HT-29 (cell line): ENCODE results near the gene PKHD1. TPM values are rescaled to one million over a fixed set of nuclear protein-coding genes. Genes with fewer than 3 reads are reported as not detected.

Experiments
- DNase-seq: peaks from one replicate; pipeline ENCODE4 v3.0.0-alpha.2; 2015; ENCODE audit warnings: low spot score
- total RNA-seq: library from RNA; depleted of rRNA; stranded (reverse); fragments of >200 nt; shearing (Covaris generic); gene quantifications from 2 replicates; pipeline ENCODE4 v1.2.3, GENCODE V29; 2014; rRNA removed

PKHD1 gene
- 0.08 and 0.10 TPM in 2 replicates for total RNA-seq

DNA sequence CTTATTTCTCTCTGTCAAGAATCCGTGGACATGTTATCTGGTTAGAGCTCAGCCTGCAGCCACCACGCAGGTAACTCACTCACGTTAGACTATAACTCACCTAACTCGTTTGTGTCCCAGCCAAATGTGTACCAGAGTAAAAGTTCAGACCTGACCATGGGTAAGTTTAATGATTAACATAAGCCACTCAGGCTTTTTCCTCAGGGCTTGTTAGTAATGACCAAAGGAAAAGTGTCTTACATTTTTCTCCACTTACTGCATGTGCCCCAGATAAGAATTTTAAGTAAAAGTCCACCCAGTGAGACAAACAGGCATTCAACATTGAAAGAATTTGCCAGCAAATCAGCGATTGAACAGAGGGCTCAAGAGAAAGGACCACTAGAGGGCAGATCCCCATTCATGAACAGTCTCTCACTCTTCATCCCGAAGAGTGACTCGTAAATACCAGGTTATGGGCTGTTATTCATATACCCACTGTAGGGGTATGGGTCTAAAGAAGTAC, at the start of gene PKHD1:
PKHD1 (minus strand) TSS at position 116 of the 502 bp plus-strand sequence. CDS start 2,680 bp downstream, outside the sequence.
- peak; percentile 81 for DNase-seq

GRCh38 chr6:52136934-52137467, 49.6 kb upstream of the PKHD1 start:
- no peak for DNase-seq

DNA sequence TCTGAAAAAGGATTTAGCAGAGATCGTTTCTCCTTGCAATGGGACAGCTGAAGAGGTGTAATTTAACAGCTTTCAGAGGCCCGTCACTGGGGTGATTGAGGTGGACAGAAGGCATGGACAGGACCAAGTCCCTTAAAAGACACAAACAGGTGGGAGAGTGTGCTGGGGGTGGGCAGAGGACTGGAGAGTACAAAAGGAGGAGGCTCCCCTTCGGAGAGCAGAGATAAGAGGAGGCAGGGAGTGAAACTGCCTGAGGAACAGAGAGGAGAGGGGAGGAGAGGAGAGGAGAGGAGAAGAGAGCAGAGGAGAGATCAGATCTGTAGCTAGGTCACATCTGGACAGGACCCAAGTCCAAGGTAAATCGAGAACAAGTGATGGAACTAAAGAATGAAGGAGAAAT, 48.6 kb upstream of the PKHD1 start:
- DNase-seq = no peak

GRCh38 chr6:52135217-52135616, 47.8 kb upstream of the PKHD1 start:
- DNase-seq = no peak

- no peak for DNase-seq
Observed at GRCh38 chr6:52134011-52134410, 46.6 kb upstream of the PKHD1 start.

- no peak for DNase-seq
Observed at GRCh38 chr6:52133324-52133723, 45.9 kb upstream of the PKHD1 start.

- no peak for DNase-seq
Observed at GRCh38 chr6:52132292-52132691, 44.9 kb upstream of the PKHD1 start.

DNA sequence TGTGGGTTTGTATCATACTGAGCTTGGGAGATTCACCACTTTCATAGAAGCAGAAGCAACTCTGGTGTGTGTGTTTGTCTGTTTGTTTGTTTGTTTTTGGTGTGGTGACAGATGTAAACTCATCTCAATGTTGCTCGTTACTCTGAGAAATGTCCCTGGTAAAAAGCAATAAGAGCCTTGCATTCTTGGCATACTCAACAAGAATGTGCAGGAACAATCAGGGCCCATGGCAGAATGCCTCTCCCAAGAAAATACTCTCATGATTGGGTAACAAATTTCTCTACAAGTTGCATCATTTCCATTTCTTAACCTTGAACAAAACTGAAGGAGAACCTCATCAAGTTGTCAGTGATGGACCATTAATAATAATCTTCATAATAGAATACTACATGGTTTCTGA, 43.0 kb upstream of the PKHD1 start:
- no peak for DNase-seq

DNA sequence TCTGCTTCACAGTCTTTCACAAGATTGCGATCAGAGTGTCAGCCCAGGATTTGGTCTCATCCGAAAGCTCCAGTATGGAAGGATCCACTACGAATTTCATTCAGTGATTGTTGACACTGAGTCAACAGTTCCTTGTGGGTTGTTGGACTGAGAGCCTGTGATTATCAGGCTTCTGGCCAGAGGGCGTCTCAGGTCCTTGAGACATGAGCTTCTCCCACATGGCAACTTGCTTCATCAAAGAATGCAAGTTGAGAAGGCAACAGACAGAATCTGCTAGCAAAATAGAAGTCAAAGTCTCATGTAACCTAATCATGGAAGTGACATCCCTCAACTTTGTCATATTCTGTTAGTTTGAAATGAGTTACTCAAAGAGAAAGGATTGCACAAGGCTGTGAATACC, 40.5 kb upstream of the PKHD1 start:
- DNase-seq = no peak

DNA sequence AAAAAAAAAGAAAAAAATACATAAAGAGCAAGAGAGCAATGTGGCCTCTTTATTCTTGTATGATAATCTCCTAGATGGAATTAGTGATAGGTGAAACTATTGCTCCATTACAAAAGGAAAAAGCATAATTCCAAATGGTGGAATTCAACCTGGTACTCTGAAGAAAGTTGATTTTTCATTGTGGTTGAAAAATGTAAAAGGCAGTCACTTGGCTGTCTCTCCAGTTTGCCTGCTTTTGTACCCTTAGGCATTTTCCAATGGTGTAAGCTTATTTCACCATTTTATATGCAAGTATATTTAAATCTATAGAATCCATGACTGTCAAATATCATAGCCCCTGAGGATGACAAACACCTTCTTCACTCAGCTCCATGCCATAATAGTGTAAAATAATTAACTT, 38.8 kb upstream of the PKHD1 start:
- DNase-seq = no peak

DNA sequence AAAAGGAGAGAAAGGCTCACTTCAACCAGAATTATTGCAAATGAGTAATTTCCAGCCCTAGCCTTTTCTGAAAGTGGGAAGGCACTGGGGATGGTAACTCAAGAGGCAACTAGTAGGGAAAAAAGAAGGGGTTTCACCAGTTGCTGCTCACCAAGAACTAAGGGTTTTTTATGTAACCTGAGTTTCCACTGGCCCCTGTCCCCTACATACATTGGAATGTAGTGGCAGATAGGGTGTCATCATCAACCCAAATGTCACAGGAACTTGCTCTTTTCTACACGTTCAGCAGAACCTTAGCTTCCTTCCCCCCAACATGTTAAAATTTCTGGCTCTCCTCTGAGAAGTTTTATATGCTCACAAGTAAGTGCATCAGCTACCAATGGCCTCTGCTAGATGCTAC, 38.2 kb upstream of the PKHD1 start:
- no peak for DNase-seq

- DNase-seq = no peak
Observed at GRCh38 chr6:52125139-52125538, 37.7 kb upstream of the PKHD1 start.

GRCh38 chr6:52124126-52125121, 37.0 kb upstream of the PKHD1 start:
- no peak for DNase-seq

GRCh38 chr6:52123251-52123650, 35.8 kb upstream of the PKHD1 start:
- no peak for DNase-seq

DNA sequence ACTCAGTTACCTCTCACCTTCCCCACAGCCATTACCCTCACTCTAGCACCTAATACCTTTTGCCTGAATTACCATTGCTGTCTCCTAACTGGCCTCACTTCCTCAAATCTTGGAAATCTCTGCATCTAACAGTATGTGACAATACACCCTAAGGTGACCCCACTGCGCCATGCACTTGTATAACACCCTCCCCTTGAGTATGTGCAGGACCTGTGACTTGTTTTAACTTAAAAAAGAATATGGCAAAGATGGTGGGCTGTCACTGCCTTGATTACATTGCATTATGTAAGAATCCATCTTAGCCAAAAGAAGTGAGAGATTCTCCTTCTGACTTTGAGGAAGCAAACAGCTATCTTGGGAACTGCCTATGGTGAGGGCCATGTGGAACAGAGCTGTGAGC, 29.9 kb upstream of the PKHD1 start:
- no peak for DNase-seq

DNA sequence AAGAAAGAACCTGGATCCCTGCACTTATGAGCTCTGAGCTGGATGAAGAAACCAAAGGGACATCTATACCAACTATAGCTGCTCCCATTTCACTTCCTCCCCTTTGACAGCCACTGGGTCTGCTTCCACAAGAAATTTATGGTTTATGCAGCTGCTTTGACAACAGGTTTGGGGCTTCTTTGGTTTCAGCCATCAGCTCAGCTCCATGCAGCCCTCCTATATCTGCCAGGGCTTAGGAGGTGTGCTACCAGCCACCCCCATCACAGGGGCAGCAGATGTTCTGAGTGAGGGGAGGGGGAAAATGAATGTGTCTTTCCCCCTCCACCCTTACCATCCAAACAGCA, 29.2 kb upstream of the PKHD1 start:
- no peak for DNase-seq

DNA sequence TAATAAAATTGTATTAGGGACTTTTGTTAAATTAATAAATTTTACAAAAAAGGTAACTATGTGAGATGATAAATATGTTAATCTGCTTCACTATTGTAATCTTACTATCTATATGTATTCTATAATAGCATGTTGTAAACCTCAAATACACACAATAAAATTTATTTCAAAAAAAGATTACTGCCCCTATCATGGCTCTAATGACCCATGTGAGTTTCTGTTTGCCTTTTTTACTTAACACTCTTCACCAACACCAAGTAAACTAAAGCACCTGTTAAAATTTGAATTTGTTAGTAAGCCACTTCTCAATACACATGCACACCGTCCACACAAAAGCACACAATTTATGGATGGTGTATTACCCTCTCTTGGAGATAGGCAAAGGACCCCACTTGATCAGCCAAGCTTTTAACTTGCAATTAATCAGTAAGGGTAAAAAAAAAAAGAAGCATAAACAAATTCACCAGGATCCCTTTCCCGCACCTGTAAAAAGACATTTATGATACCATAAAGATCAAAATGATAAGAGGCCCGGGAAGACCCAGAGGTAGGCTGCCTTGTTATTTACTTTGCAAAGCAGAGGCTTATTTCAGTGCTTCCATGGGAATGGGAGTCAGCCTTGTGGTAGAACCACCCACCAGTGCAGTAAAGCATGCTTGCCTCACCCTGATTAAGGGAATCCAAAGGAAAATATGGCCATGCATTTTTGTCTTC, 28.6 kb upstream of the PKHD1 start:
- DNase-seq = peak; percentile 57

- DNase-seq = no peak
Observed at GRCh38 chr6:52115145-52115741, 27.8 kb upstream of the PKHD1 start.

GRCh38 chr6:52109171-52109571, 21.8 kb upstream of the PKHD1 start:
- no peak for DNase-seq

- DNase-seq = no peak
Observed at GRCh38 chr6:52108128-52108527, 20.7 kb upstream of the PKHD1 start.

DNA sequence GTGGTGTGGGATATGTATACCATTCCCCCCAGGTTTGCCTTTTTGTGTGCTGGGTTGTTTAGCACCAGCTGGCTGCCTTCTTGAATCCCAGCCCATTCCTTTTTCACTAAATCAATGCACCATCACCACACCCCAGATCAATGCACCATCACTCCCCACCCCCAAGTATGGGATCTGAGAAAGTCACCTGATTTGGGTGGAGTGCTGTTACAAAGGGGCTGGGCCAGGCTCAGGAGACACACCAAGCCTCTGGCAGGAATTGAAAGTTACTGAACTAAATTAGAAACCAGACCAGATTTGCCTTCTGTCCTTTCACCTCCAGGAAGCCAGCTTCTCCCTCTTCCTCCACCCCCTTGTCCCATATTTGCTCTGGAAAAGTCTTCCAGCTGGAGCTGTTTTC, 19.6 kb upstream of the PKHD1 start:
- no peak for DNase-seq

- no peak for DNase-seq
Observed at GRCh38 chr6:52104979-52105378, 17.6 kb upstream of the PKHD1 start.
